ENCODE measurements around the gene SLX9. TPM values are rescaled to one million over a fixed set of nuclear protein-coding genes. Genes with fewer than 3 reads are reported as not detected.

SLX9 gene
- total and polyA plus RNA-seq, 5 experiments from 2014 or later = 11.7 to 27.9 (median 13.5) TPM

DNA sequence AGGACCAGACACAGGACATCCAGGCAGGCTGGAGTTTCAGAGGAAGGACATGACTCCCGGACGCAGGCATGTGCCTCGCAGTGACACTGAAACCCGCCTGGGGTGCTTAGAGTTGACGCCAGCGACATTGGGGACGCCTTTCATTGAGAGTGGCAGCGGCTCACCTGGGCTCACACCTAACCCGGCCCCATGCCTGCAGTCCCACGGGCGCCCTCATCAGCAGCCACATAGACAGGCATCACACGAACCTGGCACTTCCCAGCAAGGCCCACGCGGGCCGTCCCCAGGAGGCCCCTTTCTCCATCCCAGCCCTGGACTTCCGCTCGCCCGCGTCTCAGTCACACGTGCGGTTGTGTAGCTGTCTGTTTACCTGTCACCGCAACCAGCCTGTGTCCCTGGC is 36.1 kb upstream of the SLX9 start:
- H3K27ac Mint-ChIP-seq = peak overlapping the region in 4 of 10 donors; percentile 26 to 59 (median 47)
- peaks cover 12 to 51% (median 42%) of the 10 kb centered on the region in 4 donors for H3K4me1 Mint-ChIP-seq
- no peaks in the 10 kb centered on the region for H3K9me3 Mint-ChIP-seq
- no peaks in the 10 kb centered on the region for H3K27me3 Mint-ChIP-seq
- POLR2A ChIA-PET = no interaction called here
- peaks cover 12 to 67% (median 19%) of the 10 kb centered on the region in 3 donors for H3K36me3 Mint-ChIP-seq
- H3K4me3 Mint-ChIP-seq = no peak overlapping the region
- DNase-seq (peak in 1 of 10 donors; percentile 61), ATAC-seq (no peak)

DNA sequence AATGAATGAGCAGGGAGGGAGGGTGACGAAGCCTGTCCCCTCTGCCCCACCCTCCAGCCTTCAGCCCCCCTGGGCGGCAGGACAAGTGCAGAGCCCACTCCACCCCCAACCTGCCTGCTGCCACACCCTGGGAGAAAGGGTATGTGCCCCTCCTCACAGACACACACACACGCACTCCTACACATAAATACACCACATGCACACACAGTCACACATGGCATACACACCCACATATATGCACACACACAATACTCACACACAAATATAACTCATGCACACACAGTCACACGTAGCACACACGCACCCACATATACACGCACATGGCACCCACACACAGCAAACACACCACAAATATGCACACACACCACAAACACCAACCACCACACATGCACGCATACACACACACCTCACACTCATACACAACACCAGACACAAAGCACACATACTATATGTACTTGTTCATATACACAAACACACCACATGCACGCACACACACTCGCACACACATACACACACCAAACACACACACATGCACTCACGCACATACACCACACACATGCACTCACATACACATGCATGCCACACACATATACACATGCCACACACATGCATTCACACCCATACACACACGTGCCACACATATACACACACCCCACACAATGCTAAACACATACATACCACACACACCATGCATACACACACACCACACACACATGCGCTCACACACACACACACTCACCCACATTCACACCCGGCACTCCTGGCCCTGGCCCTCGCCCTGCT is 35.5 kb upstream of the SLX9 start:
- H3K4me1 Mint-ChIP-seq = peaks cover 17 to 57% (median 49%) of the 10 kb centered on the region in 4 donors
- H3K27me3 Mint-ChIP-seq = no peaks in the 10 kb centered on the region
- no peak for ATAC-seq
- H3K9me3 Mint-ChIP-seq = no peaks in the 10 kb centered on the region
- peaks cover 12 to 73% (median 21%) of the 10 kb centered on the region in 3 donors for H3K36me3 Mint-ChIP-seq
- POLR2A ChIA-PET = interaction anchor here (1.2 to 16.7 kb wide), 2 partner anchors 8 to 25 kb away, joined by 4 to 703 read pairs; no protein-coding TSS in a partner anchor
- peak in 1 of 10 donors; percentile 34 for DNase-seq
- peak overlapping the region; percentile 16 to 91 (median 50) for H3K27ac Mint-ChIP-seq
- peak overlapping the region in 2 of 10 donors; percentile 16 to 31 for H3K4me3 Mint-ChIP-seq

DNA sequence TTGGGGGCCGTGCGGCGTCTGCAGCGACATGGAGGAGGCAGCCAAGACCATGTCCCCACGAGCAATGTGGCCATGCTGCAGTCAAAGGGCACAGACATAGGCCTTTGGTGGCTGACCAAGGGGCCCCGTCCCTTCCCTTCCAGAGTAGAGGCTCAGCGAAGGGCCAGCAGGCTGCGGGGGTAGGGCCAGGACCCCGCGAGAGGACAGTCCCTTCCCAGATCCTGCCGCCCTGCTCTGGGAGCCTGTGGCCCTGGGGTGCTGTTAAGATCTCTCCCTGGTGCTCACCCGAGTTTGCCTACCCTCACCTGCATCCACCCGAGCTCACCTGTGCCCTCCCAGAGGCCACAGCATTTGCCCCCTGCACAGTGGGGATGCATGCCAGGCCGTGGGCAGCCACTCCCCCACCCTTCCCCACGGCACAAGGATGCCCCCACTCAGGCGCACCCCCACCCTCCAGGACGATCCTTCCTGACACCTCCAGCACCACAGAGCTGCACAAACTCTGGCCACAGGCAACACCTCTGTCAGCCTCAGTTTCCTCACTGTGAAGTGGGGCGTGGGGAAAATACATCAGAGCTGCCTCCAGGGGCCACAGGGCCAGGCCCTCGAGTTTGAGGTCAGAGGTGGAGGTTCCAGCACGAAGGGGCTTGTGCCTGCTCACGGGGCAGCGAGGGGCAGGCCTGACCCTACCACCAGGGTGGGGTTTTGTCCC is 34.7 kb upstream of the SLX9 start:
- POLR2A ChIA-PET = interaction anchor here (1.2 to 16.7 kb wide), 3 partner anchors 9 to 25 kb away, joined by 4 to 703 read pairs (median 23); no protein-coding TSS in a partner anchor
- Mint-ChIP-seq H3K4me1 (peaks cover 22 to 66% (median 56%) of the 10 kb centered on the region in 4 donors), H3K27ac (peak overlapping the region in 8 of 10 donors; percentile 29 to 89 (median 72)), H3K4me3 (peak overlapping the region in 2 of 10 donors; percentile 11 to 48), H3K36me3 (peaks cover 12 to 72% (median 23%) of the 10 kb centered on the region in 3 donors), H3K9me3 (no peaks in the 10 kb centered on the region), H3K27me3 (no peaks in the 10 kb centered on the region)
- DNase-seq (peak in 1 of 10 donors; percentile 14), ATAC-seq (no peak)

DNA sequence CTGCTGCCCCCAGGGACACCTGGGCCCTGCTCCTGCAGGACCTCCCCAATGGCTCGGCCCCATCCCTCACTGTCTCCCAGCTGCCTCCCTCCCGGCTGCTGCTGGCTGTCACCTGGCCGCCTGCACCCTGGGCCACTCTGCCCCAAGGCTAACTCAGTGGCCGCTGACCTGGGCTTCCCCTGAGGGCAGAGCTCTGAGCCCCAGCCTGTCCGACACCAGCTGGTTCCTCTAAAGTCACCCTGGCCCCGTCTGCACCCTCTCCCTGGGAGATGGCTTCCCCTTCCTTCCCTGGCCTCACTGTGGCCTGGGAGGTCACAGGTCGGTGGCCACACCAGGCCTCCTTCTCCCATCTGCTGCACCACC is 34.1 kb upstream of the SLX9 start:
- Mint-ChIP-seq H3K4me1 (peaks cover 22 to 71% (median 61%) of the 10 kb centered on the region in 4 donors), H3K9me3 (no peaks in the 10 kb centered on the region), H3K27me3 (no peaks in the 10 kb centered on the region), H3K36me3 (peaks cover 12 to 67% (median 23%) of the 10 kb centered on the region in 3 donors), H3K27ac (peak overlapping the region in 6 of 10 donors; percentile 15 to 89 (median 60)), H3K4me3 (no peak overlapping the region)
- POLR2A ChIA-PET = interaction anchor here (1.2 to 16.7 kb wide), 3 partner anchors 10 to 24 kb away, joined by 4 to 703 read pairs (median 23); no protein-coding TSS in a partner anchor
- no peak for ATAC-seq
- DNase-seq = no peak

DNA sequence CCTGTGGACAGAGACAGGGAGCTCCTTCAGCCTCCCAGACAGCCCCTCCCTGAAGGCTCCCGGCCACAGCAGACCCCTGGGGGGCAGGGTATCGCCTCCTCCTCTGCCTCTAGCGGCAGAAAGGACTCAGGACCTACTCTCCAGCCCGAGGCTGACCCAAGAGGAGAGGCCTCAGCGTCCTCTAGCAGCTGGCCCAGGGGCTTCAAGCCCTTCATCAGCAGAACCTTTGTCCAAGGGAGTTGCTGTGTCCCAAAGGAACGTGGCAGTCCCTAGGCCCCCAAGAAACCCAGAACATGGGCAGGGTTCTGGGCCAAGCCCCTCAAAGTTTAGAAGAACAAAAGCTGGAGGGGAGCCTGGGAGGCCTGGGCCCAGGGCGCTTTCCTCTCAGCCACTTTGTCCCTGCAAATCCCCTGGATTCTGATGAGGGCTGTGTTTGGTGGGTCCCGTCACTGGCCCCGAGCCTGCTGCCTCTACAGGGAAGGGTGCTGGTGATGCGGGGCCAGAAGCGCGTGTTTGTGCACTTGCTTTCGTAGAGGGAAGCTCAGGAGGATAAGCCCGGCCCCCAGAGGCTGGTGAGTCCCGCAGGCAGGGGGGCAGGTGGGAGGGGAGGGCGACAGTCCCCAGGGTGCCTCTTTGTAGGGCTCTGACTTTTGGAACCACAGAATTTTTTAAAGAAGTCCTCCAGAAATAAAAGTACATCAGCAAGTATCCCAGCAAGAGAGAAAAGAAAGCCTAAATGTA is 32.4 kb upstream of the SLX9 start:
- no peak for ATAC-seq
- H3K36me3 Mint-ChIP-seq = peaks cover 12 to 55% (median 22%) of the 10 kb centered on the region in 3 donors
- H3K27ac Mint-ChIP-seq = peak overlapping the region; percentile 75 to 95 (median 87)
- peak overlapping the region in 9 of 10 donors; percentile 11 to 69 (median 54) for H3K4me3 Mint-ChIP-seq
- no peaks in the 10 kb centered on the region for H3K27me3 Mint-ChIP-seq
- peaks cover 29 to 82% (median 73%) of the 10 kb centered on the region in 4 donors for H3K4me1 Mint-ChIP-seq
- H3K9me3 Mint-ChIP-seq = no peaks in the 10 kb centered on the region
- peak in 1 of 10 donors; percentile 20 for DNase-seq
- POLR2A ChIA-PET = interaction anchor here (1.0 to 16.7 kb wide), 9 partner anchors 10 to 176 kb away, joined by 3 to 703 read pairs (median 6); partner anchors contain the start of gene ITGB2

- Mint-ChIP-seq H3K36me3 (peaks cover 6 to 46% (median 15%) of the 10 kb centered on the region in 3 donors), H3K27ac (peak overlapping the region; percentile 37 to 96 (median 91)), H3K9me3 (no peaks in the 10 kb centered on the region), H3K4me1 (peaks cover 31 to 79% (median 73%) of the 10 kb centered on the region in 4 donors), H3K4me3 (peak overlapping the region; percentile 11 to 69 (median 56)), H3K27me3 (no peaks in the 10 kb centered on the region)
- DNase-seq (no peak), ATAC-seq (no peak)
- POLR2A ChIA-PET = interaction anchor here (0.7 to 16.7 kb wide), 9 partner anchors 10 to 175 kb away, joined by 3 to 703 read pairs (median 6); partner anchors contain the start of gene ITGB2
Observed at GRCh38 chr21:44907966-44908895, 31.6 kb upstream of the SLX9 start.

- no peaks in the 10 kb centered on the region for H3K27me3 Mint-ChIP-seq
- ATAC-seq (no peak), DNase-seq (no peak)
- peaks cover 32 to 85% (median 74%) of the 10 kb centered on the region in 4 donors for H3K4me1 Mint-ChIP-seq
- H3K27ac Mint-ChIP-seq = peak overlapping the region; percentile 85 to 96 (median 90)
- peak overlapping the region in 7 of 10 donors; percentile 22 to 81 (median 57) for H3K4me3 Mint-ChIP-seq
- POLR2A ChIA-PET = interaction anchor here (1.2 to 16.7 kb wide), 4 partner anchors 9 to 91 kb away, joined by 3 to 703 read pairs (median 20); partner anchors contain the start of gene SUMO3
- H3K9me3 Mint-ChIP-seq = no peaks in the 10 kb centered on the region
- H3K36me3 Mint-ChIP-seq = peaks cover 6 to 42% (median 15%) of the 10 kb centered on the region in 3 donors
Observed at GRCh38 chr21:44908908-44909307, 30.9 kb upstream of the SLX9 start.

DNA sequence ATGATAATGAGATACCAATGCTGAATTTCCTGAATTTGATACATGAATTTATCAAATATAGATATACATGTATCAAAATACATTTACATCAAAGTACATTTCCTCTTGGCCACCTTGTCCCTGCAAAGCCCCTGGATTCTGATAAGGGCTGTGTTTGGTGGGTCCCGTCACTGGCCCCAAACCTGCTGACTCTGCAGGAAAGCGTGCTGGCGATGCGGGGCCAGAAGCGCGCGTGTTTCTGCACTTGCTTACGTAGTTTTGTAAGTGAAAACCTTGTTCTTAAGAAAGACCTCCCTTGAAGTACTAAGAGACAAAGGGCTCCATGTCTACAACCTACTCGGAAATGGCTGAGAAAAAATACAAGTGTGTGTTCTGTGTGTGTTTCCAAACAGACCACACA is 30.1 kb upstream of the SLX9 start:
- POLR2A ChIA-PET = interaction anchor here (0.6 to 16.7 kb wide), 5 partner anchors 10 to 92 kb away, joined by 3 to 703 read pairs (median 16); partner anchors contain the start of gene SUMO3

DNA sequence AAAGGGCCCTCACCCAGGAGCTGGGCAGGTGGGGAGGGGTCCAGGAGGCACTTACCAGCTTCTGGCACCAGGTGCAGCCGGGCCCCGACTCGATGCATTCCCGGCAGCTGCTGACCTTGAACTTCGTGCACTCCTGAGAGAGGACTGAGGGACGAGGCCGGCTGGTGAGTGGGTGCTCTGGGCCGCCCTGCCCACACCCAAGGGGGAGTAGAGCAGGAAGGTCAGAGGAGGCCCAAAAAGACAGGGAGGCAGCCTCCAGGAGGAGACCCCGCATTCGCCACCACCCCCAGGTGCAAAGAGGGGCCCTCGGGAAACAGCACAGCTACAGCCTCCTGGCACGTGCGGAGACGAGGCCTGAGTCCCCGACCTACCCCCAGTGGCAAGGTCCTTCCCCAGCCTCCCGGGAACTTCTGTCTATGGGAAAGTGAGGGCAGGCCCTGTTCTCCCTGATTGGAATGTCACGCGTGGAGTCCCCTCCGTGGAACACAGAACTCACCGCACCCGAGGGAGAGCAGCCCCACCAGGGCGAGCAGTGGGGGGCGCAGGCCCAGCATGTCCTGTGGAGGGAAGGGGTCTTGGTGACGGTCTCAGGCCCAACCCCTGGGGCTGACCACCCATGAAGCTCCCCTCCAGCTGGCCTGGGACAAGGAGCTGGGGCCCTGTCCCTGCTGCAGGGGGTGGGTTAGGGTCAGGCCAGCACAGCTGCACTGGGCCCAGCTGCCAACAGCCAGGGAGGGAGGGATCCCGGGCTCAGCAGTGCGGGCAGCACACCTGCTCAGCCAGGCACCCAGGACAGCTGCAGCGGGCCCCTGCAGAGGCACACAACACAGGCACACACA is 29.4 kb upstream of the SLX9 start:
- Mint-ChIP-seq H3K27ac (peak overlapping the region; percentile 39 to 98 (median 94)), H3K9me3 (no peaks in the 10 kb centered on the region), H3K27me3 (no peaks in the 10 kb centered on the region), H3K36me3 (peaks cover 0 to 29% (median 10%) of the 10 kb centered on the region in 3 donors), H3K4me1 (peaks cover 36 to 85% (median 77%) of the 10 kb centered on the region in 4 donors), H3K4me3 (peak overlapping the region in 8 of 10 donors; percentile 36 to 91 (median 82))
- no peak for DNase-seq
- no peak for ATAC-seq
- POLR2A ChIA-PET = interaction anchor here (0.6 to 16.7 kb wide), 9 partner anchors 9 to 93 kb away, joined by 3 to 703 read pairs (median 11); partner anchors contain the start of genes ITGB2, SLX9 and SUMO3

More for the DNA sequence above, 30.1 kb upstream of the SLX9 start:
- Mint-ChIP-seq H3K36me3 (peaks cover 0 to 34% (median 10%) of the 10 kb centered on the region in 3 donors), H3K27ac (peak overlapping the region; percentile 85 to 96 (median 90)), H3K27me3 (no peaks in the 10 kb centered on the region), H3K4me3 (peak overlapping the region; percentile 24 to 91 (median 62)), H3K4me1 (peaks cover 32 to 85% (median 74%) of the 10 kb centered on the region in 4 donors), H3K9me3 (no peaks in the 10 kb centered on the region)
- ATAC-seq = no peak
- DNase-seq = no peak

GRCh38 chr21:44911068-44911383 is 28.8 kb upstream of the SLX9 start:
- POLR2A ChIA-PET = interaction anchor here (1.1 to 16.7 kb wide), 9 partner anchors 8 to 401 kb away, joined by 3 to 703 read pairs (median 11); partner anchors contain the start of genes ITGB2 and SLX9
- Mint-ChIP-seq H3K36me3 (peaks cover 0 to 28% (median 10%) of the 10 kb centered on the region in 3 donors), H3K27ac (peak overlapping the region; percentile 89 to 98 (median 95)), H3K27me3 (no peaks in the 10 kb centered on the region), H3K4me1 (peaks cover 38 to 89% (median 81%) of the 10 kb centered on the region in 4 donors), H3K9me3 (no peaks in the 10 kb centered on the region), H3K4me3 (peak overlapping the region; percentile 63 to 91 (median 78))
- ATAC-seq (no peak), DNase-seq (no peak)

Data from naive thymus-derived CD8-positive, alpha-beta T cell (primary cell).